GM18858 (cell line): ENCODE data around the gene FAM107A.
"Not testable (repeated sequence)": the region's sequence is repeated elsewhere in the genome, so short reads cannot be mapped to it uniquely, and the experiment has no call there.

Experiments
- ATAC-seq: cut with Tn5 transposase; IDR thresholded peaks from one replicate; pipeline ENCODE4 v1.9.1; 2021; ENCODE audit not compliant: unreplicated experiment

Gene FAM107A

GRCh38 chr3:58537412-58538301 is 39.5 kb downstream of the FAM107A start:
- ATAC-seq, result no peak

GRCh38 chr3:58536501-58537411 is 40.4 kb downstream of the FAM107A start, which contains the start of gene ACOX2:
Gene ACOX2 (minus strand): TSS chr3:58537190. CDS start chr3:58535106, 2,084 bp downstream.
- no peak for ATAC-seq

- no peak for ATAC-seq
Measured at GRCh38 chr3:58535531-58536500, 41.4 kb downstream of the FAM107A start.

GRCh38 chr3:58534592-58535494 is 42.3 kb downstream of the FAM107A start:
- ATAC-seq, result no peak

- peak; percentile 83 for ATAC-seq
Measured at GRCh38 chr3:58532794-58533220, 44.4 kb downstream of the FAM107A start.

DNA sequence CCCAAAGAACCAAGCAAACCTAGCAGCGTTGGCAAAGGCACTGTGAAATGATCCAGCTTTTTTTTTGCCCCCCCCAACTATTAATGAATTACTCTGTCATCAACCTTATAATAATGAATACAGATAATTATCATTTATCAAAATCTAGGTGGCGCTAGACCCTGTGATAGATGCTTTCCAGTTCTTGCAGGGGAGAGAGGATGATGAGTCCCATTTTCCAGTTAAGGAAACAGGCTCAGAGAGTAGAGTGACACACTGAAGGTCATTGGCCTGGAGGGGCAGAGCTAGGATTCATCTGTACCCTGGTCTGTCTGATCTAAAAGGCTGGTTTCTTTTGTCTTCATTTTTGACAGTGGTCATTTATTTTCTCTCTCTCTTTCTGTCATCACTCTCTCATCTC is 45.2 kb downstream of the FAM107A start:
- no peak for ATAC-seq

GRCh38 chr3:58531555-58531954 is 45.6 kb downstream of the FAM107A start:
- no peak for ATAC-seq

GRCh38 chr3:58530354-58530865 is 46.8 kb downstream of the FAM107A start:
- no peak for ATAC-seq

GRCh38 chr3:58529516-58530353 is 47.5 kb downstream of the FAM107A start:
- no peak for ATAC-seq

DNA sequence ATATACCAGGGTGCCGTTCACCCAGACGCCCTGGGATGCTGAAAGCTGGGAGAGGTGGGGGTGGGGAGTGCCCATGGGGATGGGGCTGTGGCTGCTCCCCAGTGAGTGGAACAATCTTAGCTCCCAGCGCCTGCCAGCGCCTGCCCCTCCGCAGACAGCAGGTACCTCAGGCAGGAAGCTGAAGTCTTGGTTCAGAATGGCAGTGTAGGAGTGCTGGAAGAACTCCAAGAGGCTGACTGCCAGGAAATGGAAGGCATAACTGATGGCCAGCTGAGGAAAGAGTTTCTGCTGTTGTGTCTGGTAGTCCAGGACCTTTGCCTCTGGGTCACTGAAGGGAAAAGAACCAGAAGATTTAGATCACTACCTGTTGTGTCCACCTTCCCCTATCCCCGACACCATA is 48.6 kb downstream of the FAM107A start:
- ATAC-seq, result no peak

- ATAC-seq, result not testable (repeated sequence)
Measured at GRCh38 chr3:58527440-58527839, 49.8 kb downstream of the FAM107A start.

DNA sequence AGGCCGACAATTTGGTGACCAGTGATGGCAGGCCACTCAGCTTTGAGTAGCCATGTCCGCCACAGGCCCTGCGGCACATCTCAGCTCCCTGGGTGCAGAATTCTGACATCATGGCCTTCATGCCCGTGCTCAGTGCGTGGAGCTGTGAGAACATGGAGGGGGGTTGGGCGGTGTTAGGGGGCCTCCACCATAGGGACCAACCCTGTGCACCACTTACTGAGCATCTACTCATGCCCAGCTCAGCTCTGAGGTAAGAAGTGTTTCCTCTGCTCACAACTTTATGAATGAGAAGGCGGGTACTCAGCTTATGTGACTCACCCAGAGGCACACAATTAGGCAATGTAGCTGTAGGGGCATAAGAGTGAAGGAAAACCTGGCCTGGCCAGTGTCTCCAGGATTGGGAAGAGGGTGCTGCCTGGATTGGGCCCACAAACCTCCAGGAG is 50.7 kb downstream of the FAM107A start:
- ATAC-seq, result no peak

DNA sequence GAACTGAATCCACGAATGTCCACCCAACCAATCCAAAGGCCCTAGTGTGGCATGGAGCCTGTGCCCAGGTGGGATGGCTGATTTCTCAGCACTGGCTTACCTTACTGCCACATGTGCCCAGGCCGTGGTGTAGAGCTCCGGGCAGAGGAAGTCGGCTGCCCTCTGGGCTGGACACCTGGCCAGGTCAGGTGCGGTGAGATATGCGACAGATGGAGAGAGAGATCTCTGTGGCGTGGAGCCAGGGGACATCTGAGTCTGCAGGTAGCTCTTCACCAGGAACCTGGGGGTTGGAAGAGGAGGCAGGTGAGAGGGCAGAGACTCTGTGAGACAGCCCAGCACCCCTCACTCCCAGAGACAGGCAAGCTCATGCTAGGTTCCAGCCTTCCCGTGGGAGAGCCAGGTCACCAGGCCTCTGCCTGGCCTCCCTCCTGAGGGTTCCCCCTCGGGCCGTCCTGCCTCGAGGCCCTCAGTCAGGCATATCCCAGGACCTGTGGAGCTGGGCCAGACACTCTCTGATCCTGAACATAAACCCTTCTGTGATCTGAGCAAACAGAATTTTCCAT is 52.8 kb downstream of the FAM107A start:
- no peak for ATAC-seq

DNA sequence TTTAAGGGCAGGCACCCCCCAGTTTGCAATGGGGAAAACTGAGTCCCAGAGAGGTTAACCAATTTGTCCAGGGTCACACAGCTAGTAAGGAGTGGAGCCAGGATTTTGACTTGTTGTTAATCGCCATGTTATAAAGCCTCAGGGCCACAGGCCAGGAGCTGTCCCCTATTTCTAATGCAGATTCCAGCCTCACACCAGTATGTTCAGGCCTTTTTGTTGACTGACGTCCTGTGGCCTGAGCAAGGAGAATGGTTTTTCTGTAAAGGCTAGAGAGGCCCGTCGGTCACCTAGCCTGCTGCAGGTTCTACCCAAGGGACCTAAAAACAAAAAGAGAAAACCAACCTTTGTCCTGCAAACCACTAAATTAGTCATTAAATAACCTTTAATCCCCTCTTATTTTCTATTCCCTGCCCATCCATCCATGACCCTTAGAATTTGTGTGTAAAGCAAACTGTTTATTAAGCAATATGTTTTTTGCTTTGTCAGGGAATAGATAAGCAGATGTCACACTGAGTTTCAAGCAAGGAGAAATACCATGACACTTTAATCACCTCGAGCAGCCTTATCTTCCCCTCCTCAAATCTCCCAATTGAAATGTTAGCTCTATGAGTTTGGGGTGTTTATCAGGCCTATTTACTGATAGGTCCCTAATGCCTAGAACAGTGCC is 54.3 kb downstream of the FAM107A start:
- no peak for ATAC-seq

- ATAC-seq, result no peak
Measured at GRCh38 chr3:58521917-58522631, 55.1 kb downstream of the FAM107A start.

DNA sequence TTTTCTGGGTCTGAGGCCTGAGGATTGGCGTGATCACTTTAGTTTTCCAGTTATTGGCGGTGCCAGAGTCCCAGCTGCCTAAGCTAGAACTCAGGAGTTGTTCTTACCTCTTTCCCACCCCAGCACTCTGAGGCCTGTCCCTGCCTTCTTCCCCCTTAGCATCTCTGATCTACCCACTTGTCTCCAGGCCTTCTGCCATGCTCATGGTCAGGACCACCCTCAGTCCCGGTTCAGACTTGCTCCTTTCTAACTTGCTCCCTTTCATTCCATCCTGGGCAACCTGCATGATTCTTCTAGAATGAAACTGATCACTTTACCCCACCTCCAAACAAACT is 55.9 kb downstream of the FAM107A start:
- no peak for ATAC-seq
